Nucleus accumbens (tissue), 56 donors: ENCODE results near the gene IRAK2.

ENCODE experiments used
- DNase-seq, 56 donors: peaks; one replicate each; lab custom pipeline; 2025; lab: John Stamatoyannopoulos, UW

Gene IRAK2

GRCh38 chr3:10274601-10275000 lies 109.9 kb downstream of the IRAK2 start:
- no peak for DNase-seq

GRCh38 chr3:10277115-10277625 lies 112.5 kb downstream of the IRAK2 start:
- DNase-seq, result no peak

GRCh38 chr3:10278501-10278900 lies 113.8 kb downstream of the IRAK2 start:
- DNase-seq, result no peak

DNA sequence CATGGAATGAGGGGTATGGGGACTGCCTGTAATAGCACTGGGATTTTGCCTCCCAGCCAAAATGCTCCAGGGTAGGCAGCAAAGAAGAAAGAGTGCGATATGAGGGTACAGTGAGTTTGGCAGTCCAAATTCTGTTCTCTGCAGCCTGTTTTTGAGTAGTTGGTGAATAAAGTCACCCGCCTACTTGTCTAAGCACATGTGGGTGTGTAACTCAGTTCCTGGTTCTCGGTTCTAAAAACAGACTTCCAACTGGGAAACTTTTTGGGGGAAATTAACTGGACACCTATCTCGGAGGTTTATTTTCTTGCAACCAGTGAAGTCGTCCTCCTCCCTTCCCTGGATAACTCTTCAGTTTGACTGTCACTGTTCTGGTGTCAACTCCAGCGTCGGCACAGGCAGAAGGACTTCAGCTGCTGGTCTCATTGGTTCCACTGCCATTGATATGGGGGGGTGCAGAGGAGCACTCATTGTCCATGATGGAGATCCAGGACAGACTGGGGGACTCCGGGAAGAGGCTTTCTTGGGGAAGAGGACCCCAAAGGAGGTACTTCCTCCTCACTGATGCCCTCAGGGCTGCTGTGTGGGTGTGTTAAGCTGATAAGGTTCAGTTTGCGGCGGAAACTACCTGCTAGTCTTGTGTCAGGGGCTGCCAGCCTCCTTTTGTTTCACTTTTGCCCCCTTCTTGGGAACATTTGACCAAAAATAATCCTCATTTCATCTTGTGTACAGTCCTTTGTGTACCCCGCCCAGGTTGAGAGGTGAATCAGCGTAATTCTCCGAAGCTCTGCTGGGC lies 114.9 kb downstream of the IRAK2 start:
- no peak for DNase-seq

- DNase-seq, result no peak
Observed at GRCh38 chr3:10280177-10280529, 115.4 kb downstream of the IRAK2 start.

DNA sequence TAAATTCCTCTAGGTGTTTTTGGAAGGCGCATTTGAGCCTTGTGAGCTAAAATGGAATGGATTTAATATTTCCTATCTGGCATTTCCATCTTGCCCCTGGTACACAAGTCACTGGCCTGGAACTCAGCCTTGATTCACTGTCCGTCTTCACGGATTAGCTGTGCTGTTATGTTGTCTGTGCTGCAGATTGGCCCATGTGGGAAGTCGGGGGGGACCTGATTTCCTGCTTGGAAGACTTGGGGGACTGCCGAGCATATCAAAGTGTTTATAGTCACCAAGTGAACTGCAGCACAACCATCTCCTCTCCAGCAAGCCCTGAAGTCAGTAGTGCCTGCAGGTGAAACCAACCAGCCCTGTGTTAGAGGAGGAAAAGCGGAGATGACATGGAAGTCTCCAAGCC lies 115.9 kb downstream of the IRAK2 start:
- DNase-seq, result no peak

- peak in 3 of 56 donors; percentile 10 to 39 (median 14) for DNase-seq
Observed at GRCh38 chr3:10281951-10282350, 117.2 kb downstream of the IRAK2 start.

- DNase-seq, result peak in 13 of 56 donors; percentile 5 to 65 (median 34)
Observed at GRCh38 chr3:10283638-10284037, 118.9 kb downstream of the IRAK2 start.

GRCh38 chr3:10284496-10284895 lies 119.8 kb downstream of the IRAK2 start:
- DNase-seq, result no peak

GRCh38 chr3:10285272-10286132 lies 120.8 kb downstream of the IRAK2 start:
- DNase-seq, result peak in 27 of 56 donors; percentile 12 to 83 (median 53)

DNA sequence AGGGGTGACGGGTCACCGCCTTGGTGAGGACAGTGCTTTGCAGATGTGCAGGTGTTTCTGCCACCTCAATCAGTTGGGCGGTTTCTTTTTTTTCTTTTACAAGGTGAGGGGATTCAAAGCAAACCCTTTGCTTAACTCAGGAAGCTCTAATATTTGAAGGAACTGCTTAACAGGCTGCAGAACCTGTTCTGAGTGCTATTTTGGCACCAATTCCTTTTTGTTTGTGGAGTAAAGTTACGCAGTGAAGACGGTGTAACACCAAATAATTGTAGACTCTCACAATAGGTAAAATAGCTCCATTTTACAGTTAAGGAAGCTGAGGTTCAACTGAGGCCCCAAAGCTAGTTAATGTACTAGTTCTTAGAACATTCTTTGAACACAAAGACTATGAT lies 121.4 kb downstream of the IRAK2 start:
- DNase-seq, result no peak

- DNase-seq, result peak in 16 of 56 donors; percentile 2 to 79 (median 37)
Observed at GRCh38 chr3:10286596-10287295, 122.0 kb downstream of the IRAK2 start.

GRCh38 chr3:10287936-10288574 lies 123.3 kb downstream of the IRAK2 start:
- no peak for DNase-seq

- DNase-seq, result no peak
Observed at GRCh38 chr3:10288575-10288960, 123.8 kb downstream of the IRAK2 start.

DNA sequence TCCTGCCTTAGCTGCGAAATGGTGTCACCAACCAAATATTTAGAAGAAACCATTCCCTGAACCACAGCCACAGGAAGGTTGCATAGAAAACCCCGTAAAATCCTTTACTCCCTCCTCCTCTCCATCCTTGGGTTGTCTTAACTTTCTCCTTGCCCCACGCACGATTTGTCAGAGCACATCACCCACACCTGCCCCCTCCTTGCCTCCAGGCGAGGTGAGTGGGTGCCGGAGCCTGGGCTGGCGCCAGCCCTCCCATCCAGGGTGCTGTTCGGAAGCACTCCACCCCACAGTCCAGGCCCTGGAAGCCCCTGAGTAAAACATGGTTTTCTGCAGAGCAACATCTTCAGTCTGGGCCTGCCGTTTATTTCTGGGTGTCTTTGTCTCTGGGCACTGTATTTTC lies 124.4 kb downstream of the IRAK2 start:
- peak in 12 of 56 donors; percentile 10 to 46 (median 26) for DNase-seq

- no peak for DNase-seq
Observed at GRCh38 chr3:10289787-10290355, 125.2 kb downstream of the IRAK2 start.

GRCh38 chr3:10290481-10291176 lies 125.9 kb downstream of the IRAK2 start:
- DNase-seq, result no peak

DNA sequence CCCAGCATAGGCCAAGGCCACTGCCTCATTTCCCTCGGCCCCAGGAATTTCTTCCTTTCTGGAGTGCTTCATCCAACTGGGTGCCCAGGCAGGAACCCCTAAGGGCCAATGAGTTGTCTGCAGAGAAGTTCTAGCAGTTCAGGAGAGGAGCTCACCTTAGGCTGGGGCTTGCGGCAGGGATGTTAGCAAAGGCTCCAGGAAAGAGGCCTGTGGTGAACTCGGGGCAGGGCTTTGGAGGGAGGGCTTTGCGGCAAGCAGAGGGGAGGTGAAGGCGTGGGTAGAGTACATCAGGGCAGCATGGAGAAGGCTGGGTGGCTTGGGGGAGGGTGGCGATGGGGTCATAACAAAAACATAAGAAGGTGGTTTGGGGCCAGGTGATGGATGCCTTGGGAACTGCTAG lies 126.9 kb downstream of the IRAK2 start:
- no peak for DNase-seq
